K562 (cell line): ENCODE results near the gene ZBTB26. TPM values are rescaled to one million over a fixed set of nuclear protein-coding genes. Genes with fewer than 3 reads are reported as not detected.

ENCODE experiments used
- ATAC-seq: fragments of 200-7000 bp; cut with Tn5 transposase; 3 replicates; pipeline ENCODE4 v1.9.1; 2020; ENCODE audit warnings: moderate library complexity
- BruUV-seq: library from RNA; stranded (reverse); fragments of 400-500 nt; replicated peaks from 2 replicates; lab custom pipeline; 2021; lab: Mats Ljungman, UMichigan
- CTCF ChIA-PET: fragments of 300-600 bp; formaldehyde crosslinking; extraction: SDS; loops from one replicate; lab custom pipeline; 2021; ENCODE audit warnings: low intra/inter-chr PET ratio; lab: Yijun Ruan, JAX
- POLR2A ChIA-PET: fragments of 300-600, 350-650 bp; sonication (Branson Sonifier 250); formaldehyde crosslinking; extraction: SDS; loops from one replicate; lab custom pipeline; 2021; ENCODE audit warnings: antibody characterized with exemption, inconsistent platforms; lab: Yijun Ruan, JAX
- DNase-seq, 4 experiments: peaks; one replicate each; pipeline versions ENCODE4 v3.0.0 to v3.0.0-alpha.2; 2011 to 2018; ENCODE audit warnings: low spot score in 3 of 4, mixed read lengths in 3 of 4; ENCODE audit errors: extremely low read depth in 1 of 4
- FAIRE-seq: peaks from 2 replicates; lab custom pipeline; 2011; peaks lifted over from hg19 to GRCh38; lab: Jason Lieb, UNC
- H2AFZ ChIP-seq: 2 replicates; pipeline ENCODE4 v1.6.0; 2011; ENCODE audit warnings: low read depth, low read length, control low read depth, inconsistent platforms
- H3K27ac ChIP-seq: fragments of 200-600 bp; 3 replicates; pipeline ENCODE4 v1.8.0; 2011; ENCODE audit warnings: low read depth, mild to moderate bottlenecking, control low read depth, inconsistent platforms, low read length, moderate library complexity, mixed read lengths; ENCODE audit errors: extremely low read depth
- H3K27me3 ChIP-seq, 2 experiments: fragments of 300-600 bp in 1 of 2; 2 replicates in 1 of 2; 3 replicates in 1 of 2; pipeline versions ENCODE4 v1.6.0 to v1.8.0; 2011; ENCODE audit warnings: inconsistent platforms in 2 of 2, low read length in 2 of 2, mild to moderate bottlenecking in 1 of 2, mixed read lengths in 1 of 2, moderate library complexity in 1 of 2; ENCODE audit not compliant: control insufficient read depth in 2 of 2, insufficient read depth in 2 of 2
- H3K36me3 ChIP-seq: fragments of 300-600 bp; 3 replicates; pipeline ENCODE4 v1.8.0; 2011; ENCODE audit warnings: mild to moderate bottlenecking, low read length, inconsistent platforms; ENCODE audit not compliant: control insufficient read depth, insufficient read depth
- H3K4me1 ChIP-seq, 2 experiments: fragments of 200-600 bp in 1 of 2; replicated peaks in 1 of 2; 2 replicates in 1 of 2; 3 replicates in 1 of 2; pipeline versions ENCODE4 v1.5.1 to v1.8.0; 2011; ENCODE audit warnings: inconsistent platforms in 2 of 2, low read length in 2 of 2, mild to moderate bottlenecking in 1 of 2, mixed read lengths in 1 of 2, moderate library complexity in 1 of 2; ENCODE audit not compliant: control insufficient read depth in 2 of 2, insufficient read depth in 2 of 2
- H3K4me2 ChIP-seq: 2 replicates; pipeline ENCODE4 v1.6.1; 2011; ENCODE audit warnings: low read length, control low read depth, inconsistent platforms, mixed read lengths; ENCODE audit not compliant: insufficient read depth
- H3K4me3 ChIP-seq: fragments of 200-600 bp; sonication (generic), shearing (Covaris generic); 2 replicates; pipeline ENCODE4 v1.5.1; 2016; ENCODE audit warnings: control low read depth, inconsistent platforms
- H3K79me2 ChIP-seq: fragments of 200-600 bp; 3 replicates; pipeline ENCODE4 v1.8.0; 2011; ENCODE audit warnings: low read length, inconsistent platforms; ENCODE audit not compliant: control insufficient read depth, insufficient read depth
- H3K9ac ChIP-seq, 2 experiments: 2 replicates each; pipeline versions ENCODE4 v1.6.0 to v1.6.1; 2011; ENCODE audit warnings: low read depth in 2 of 2, low read length in 2 of 2, control low read depth in 1 of 2, inconsistent platforms in 1 of 2, mild to moderate bottlenecking in 1 of 2, mixed read lengths in 1 of 2; ENCODE audit not compliant: insufficient read depth in 1 of 2
- H3K9me1 ChIP-seq: one replicate; pipeline ENCODE4 v1.6.0; 2011; ENCODE audit warnings: inconsistent platforms, mild to moderate bottlenecking, low read length, moderate library complexity; ENCODE audit not compliant: control insufficient read depth, insufficient read depth
- H3K9me3 ChIP-seq: replicated peaks from 2 replicates; pipeline ENCODE4 v1.5.1; 2011; ENCODE audit warnings: low read depth, low read length, inconsistent platforms; ENCODE audit not compliant: control insufficient read depth, insufficient read depth
- H4K20me1 ChIP-seq: replicated peaks from 2 replicates; pipeline ENCODE4 v1.6.1; 2011; ENCODE audit warnings: low read length, inconsistent platforms, mixed read lengths; ENCODE audit not compliant: control insufficient read depth, insufficient read depth
- CBFA2T3 ChIP-seq: fragments of 450-650 bp; IDR thresholded peaks from 2 replicates; pipeline ENCODE4 v1.6.1; 2017
- ELF1 ChIP-seq: fragments of 200-800 bp; sonication (Bioruptor generic); IDR thresholded peaks from 2 replicates; pipeline ENCODE4 v1.6.1; 2016; ENCODE audit warnings: missing genetic modification characterization, missing compliant biosample characterization
- ETV1 ChIP-seq: fragments of 450-650 bp; conservative IDR thresholded peaks from 2 replicates; pipeline ENCODE4 v1.6.1; 2016; ENCODE audit warnings: missing genetic modification characterization, control low read depth, low read depth, missing compliant biosample characterization
- FOXP4 ChIP-seq: sonication (generic); formaldehyde crosslinking; IDR thresholded peaks from 2 replicates; pipeline ENCODE4 v1.8.0; 2022; ENCODE audit warnings: mild to moderate bottlenecking, missing genetic modification reagents, borderline replicate concordance
- HSF4 ChIP-seq: fragments of 250-450 bp; sonication (Bioruptor Pico); IDR thresholded peaks from 2 replicates; pipeline ENCODE4 v2.1.2; 2022; ENCODE audit warnings: mild to moderate bottlenecking, moderate library complexity, borderline replicate concordance
- JUND ChIP-seq, 2 experiments: IDR thresholded peaks; 2 replicates in 1 of 2; 3 replicates in 1 of 2; pipeline ENCODE4 v1.6.1; 2011; ENCODE audit warnings: borderline replicate concordance in 2 of 2, low read depth in 2 of 2, low read length in 2 of 2, improper control_type of control experiment in 1 of 2, missing biosample characterization in 1 of 2, missing genetic modification characterization in 1 of 2, missing genetic modification reagents in 1 of 2
- NONO ChIP-seq, 2 experiments: fragments of 200-400 bp in 1 of 2; fragments of 450-650 bp in 1 of 2; formaldehyde crosslinking in 1 of 2; IDR thresholded peaks; 2 replicates each; pipeline ENCODE4 v1.6.1; 2017; ENCODE audit warnings: low read depth in 2 of 2, mild to moderate bottlenecking in 2 of 2, moderate library complexity in 2 of 2, low read length in 1 of 2
- SNIP1 ChIP-seq: fragments of 450-650 bp; IDR thresholded peaks from 2 replicates; pipeline ENCODE4 v1.7.1; 2017; ENCODE audit warnings: low read depth, mild to moderate bottlenecking
- TGIF2 ChIP-seq: sonication (generic); formaldehyde crosslinking; IDR thresholded peaks from 2 replicates; pipeline ENCODE4 v1.8.1; 2022; ENCODE audit warnings: mild to moderate bottlenecking, missing genetic modification reagents, moderate library complexity
- ZNF586 ChIP-seq: fragments of 450-650 bp; formaldehyde crosslinking; conservative IDR thresholded peaks from 2 replicates; pipeline ENCODE4 v1.4.0; 2020; ENCODE audit warnings: mild to moderate bottlenecking, moderate library complexity
- ZNF696 ChIP-seq: fragments of 250-450 bp; sonication (Bioruptor Pico); conservative IDR thresholded peaks from 2 replicates; pipeline ENCODE4 v1.4.0; 2020; ENCODE audit warnings: mild to moderate bottlenecking, moderate library complexity
- ZZZ3 ChIP-seq: fragments of 450-650 bp; IDR thresholded peaks from 2 replicates; pipeline ENCODE4 v1.6.1; 2016; ENCODE audit warnings: antibody characterized with exemption, mild to moderate bottlenecking, moderate library complexity
- WGBS: fragments of 100-300 bp; shearing (Covaris generic); methylation state at CpG from one replicate; pipeline ENCODE4 v1.1.6; 2016; ENCODE audit warnings: low coverage, mixed read lengths; ENCODE audit not compliant: insufficient coverage; ENCODE audit errors: missing lambda C conversion rate; 5-methylcytosine and 5-hydroxymethylcytosine counted together
- in situ Hi-C: fragments of 300-500 bp; cut with MboI; formaldehyde crosslinking; loops from 4 replicates; pipeline ENCODE4 v1.15.0; 2018; ENCODE audit warnings: inconsistent platforms, mixed read lengths
- intact Hi-C: fragments of 100-400 bp; cut with micrococcal nuclease; formaldehyde crosslinking; loops from 2 replicates; pipeline ENCODE4 v1.14.2; 2022
- polyA plus RNA-seq, 8 experiments: library from polyadenylated mRNA; depleted of rRNA in 4 of 8; stranded (reverse) in 5 of 8; unstranded in 3 of 8; fragments of >200 nt; fragmentation: Nextera tagmentation in 2 of 8; fragmentation: Illumina TruSeq in 1 of 8; extraction: Ambion mirVana in 2 of 8; extraction: Trizol in 1 of 8; gene quantifications; 2 replicates each; pipeline versions ENCODE4 v1.2.1 to v1.2.3, GENCODE V29; 2011 to 2014; ENCODE audit warnings: inconsistent platforms in 1 of 8, missing spikeins in 1 of 8
- total RNA-seq, 7 experiments: library from RNA; depleted of rRNA in 6 of 7; stranded (reverse); fragments of >200 nt in 6 of 7; fragmentation: Illumina TruSeq in 2 of 7; extraction: Trizol in 2 of 7; gene quantifications; 2 replicates each; pipeline versions ENCODE4 v1.2.1 to v1.2.3, GENCODE V29; 2011 to 2021; ENCODE audit warnings: low replicate concordance in 1 of 7

ZBTB26 gene
- total and polyA plus RNA-seq, 9 of the 15 experiments (the other 6 are each of a cell fraction or from before 2014, with no cell fraction given), result 2.4 to 20.7 (median 5.0) TPM

GRCh38 chr9:122897969-122898368, 33.3 kb downstream of the ZBTB26 start:
- WGBS, result 100% methylated on average over 1 of the region's 1 CpG
- DNase-seq (no peak), FAIRE-seq (no peak), ATAC-seq (no peak)
- H3K9me1 ChIP-seq, result no peaks in the 10 kb centered on the region
- peaks cover 52% of the 10 kb centered on the region for H3K36me3 ChIP-seq
- no peak overlapping the region for H3K27ac ChIP-seq
- H2AFZ ChIP-seq, result no peak overlapping the region
- in situ Hi-C loops (no loop called here), intact Hi-C loops (no loop called here)
- H3K9me3 ChIP-seq, result no peaks in the 10 kb centered on the region
- BruUV-seq, result no TSS peak
- H3K79me2 ChIP-seq, result peaks cover 62% of the 10 kb centered on the region
- no peaks in the 10 kb centered on the region for H4K20me1 ChIP-seq
- POLR2A ChIA-PET, result interaction anchor here (0.5 to 1.0 kb wide), 4 partner anchors 8 to 452 kb away, joined by 3 to 4 read pairs (median 4); no protein-coding TSS in a partner anchor
- CTCF ChIA-PET, result no interaction called here
- no peak overlapping the region for H3K9ac ChIP-seq
- TF ChIP-seq HSF4 (CRISPR knock-in tag) (no peak), CBFA2T3 (no peak), ZNF586 (CRISPR knock-in tag) (no peak), NONO (IDR thresholded peaks at IDR 0.05; ENCODE audit: low read depth in 2 of 2, low read length in 1 of 2) (no peak), ETV1 (no peak), TGIF2 (CRISPR knock-in tag) (no peak), ZZZ3 (no peak), ZNF696 (CRISPR knock-in tag) (no peak), SNIP1 (no peak), JUND (IDR thresholded peaks at IDR 0.05; ENCODE audit: borderline replicate concordance, low read depth, low read length) (no peak), JUND (tag; IDR thresholded peaks at IDR 0.05; ENCODE audit: borderline replicate concordance, low read depth, low read length) (no peak), ELF1 (no peak), FOXP4 (CRISPR knock-in tag) (no peak)
- no peak overlapping the region for H3K4me3 ChIP-seq
- H3K4me2 ChIP-seq, result no peak overlapping the region
- no peaks in the 10 kb centered on the region for H3K27me3 ChIP-seq
- H3K4me1 ChIP-seq, result peaks cover 3% of the 10 kb centered on the region in 2 experiments; a peak in 2 of 5 replicates
